Tibial nerve (tissue), 3 donors: ENCODE data around the gene ZNG1A.
A peak's percentile ranks its signal among the peaks of the same experiment; 100 is the strongest.

Experiments used
- CTCF ChIP-seq, 5 experiments: fragments of 200-600 bp in 3 of 5; fragments of 450-650 bp in 2 of 5; sonication (generic) in 3 of 5; IDR thresholded peaks; one replicate each; pipeline ENCODE4 v1.5.1; 2016 to 2019; ENCODE audit warnings: antibody characterized with exemption in 5 of 5, mild to moderate bottlenecking in 3 of 5, moderate library complexity in 2 of 5
- POLR2A ChIP-seq, 2 donors: fragments of 450-650 bp; IDR thresholded peaks; one replicate each; pipeline ENCODE4 v1.6.1; 2017; ENCODE audit warnings: antibody characterized with exemption in 2 of 2, mild to moderate bottlenecking in 2 of 2, moderate library complexity in 2 of 2

GRCh38 chr9:214648-215493 lies 36.0 kb upstream of the ZNG1A start, which contains the start of gene DOCK8:
- TF ChIP-seq CTCF (IDR thresholded peaks at IDR 0.05) (peak; percentile 23 to 53 (median 40)), POLR2A (IDR thresholded peaks at IDR 0.05) (peak in 1 of 2 donors; percentile 37)
